Ascending aorta (tissue), 2 donors: ENCODE data around the gene ODAPH. TPM values are rescaled to one million over a fixed set of nuclear protein-coding genes. Genes with fewer than 3 reads are reported as not detected.
"Not testable (repeated sequence)": the region's sequence is repeated elsewhere in the genome, so short reads cannot be mapped to it uniquely, and the experiment has no call there.

ENCODE experiments used
- DNase-seq, 2 donors: peaks; one replicate each; pipeline ENCODE4 v3.0.0-alpha.2; 2019; ENCODE audit warnings: low spot score in 2 of 2
- H3K27ac ChIP-seq, 2 donors: fragments of 200-600 bp; sonication (generic); one replicate each; pipeline ENCODE4 v1.5.1; 2016 to 2017; ENCODE audit warnings: mild to moderate bottlenecking in 1 of 2
- H3K27me3 ChIP-seq: fragments of 200-600 bp; sonication (generic); one replicate; pipeline ENCODE4 v1.5.1; 2017
- H3K36me3 ChIP-seq, 2 donors: fragments of 200-600 bp; sonication (generic); one replicate each; pipeline ENCODE4 v1.5.1; 2016
- H3K4me1 ChIP-seq, 2 donors: fragments of 200-600 bp; sonication (generic); one replicate each; pipeline ENCODE4 v1.5.1; 2016 to 2017; ENCODE audit warnings: mild to moderate bottlenecking in 1 of 2
- H3K4me3 ChIP-seq, 2 donors: fragments of 200-600 bp; sonication (generic); one replicate each; pipeline ENCODE4 v1.5.1; 2016 to 2017; ENCODE audit warnings: mild to moderate bottlenecking in 1 of 2
- H3K9me3 ChIP-seq, 2 donors: fragments of 200-600 bp; sonication (generic); one replicate each; pipeline ENCODE4 v1.5.1; 2016
- intact Hi-C: fragments of 100-400 bp; cut with DNase I; formaldehyde crosslinking; loops from one replicate; pipeline ENCODE4 v1.15.1; 2023
- total RNA-seq: library from RNA; depleted of rRNA; stranded (reverse); fragments of >200 nt; gene quantifications from one replicate; pipeline ENCODE4 v1.1.0, GENCODE V29; 2016
- TF ChIP-seq, protein P1 (sequence below), 3 experiments: fragments of 200-600 bp in 2 of 3; fragments of 450-650 bp in 1 of 3; sonication (generic) in 2 of 3; IDR thresholded peaks; one replicate each; pipeline ENCODE4 v1.5.1; 2016 to 2019; ENCODE audit warnings: antibody characterized with exemption in 3 of 3, mild to moderate bottlenecking in 1 of 3, moderate library complexity in 1 of 3

The ODAPH gene
- total RNA-seq, 1 donor from 2014 or later, result not detected

DNA sequence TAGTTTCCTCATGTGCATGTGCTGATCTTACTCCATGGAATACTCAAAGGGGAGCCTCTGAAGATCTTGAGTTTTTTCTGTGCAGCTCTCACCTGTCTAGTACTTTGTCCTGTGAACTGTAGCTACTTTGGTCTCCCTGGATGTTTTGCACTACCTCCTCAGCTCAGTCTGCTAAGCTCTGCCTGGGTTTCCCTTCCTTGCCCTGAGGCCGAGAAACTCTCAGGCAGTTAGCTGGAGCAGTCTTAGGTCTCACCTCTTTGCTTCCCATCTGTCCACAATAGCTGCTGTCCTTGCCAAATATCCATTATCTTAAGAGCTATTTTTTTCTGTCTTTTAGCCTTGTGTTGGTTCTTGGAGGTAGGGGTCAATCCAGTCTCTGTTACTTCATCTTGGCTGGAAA is 30.0 kb upstream of the ODAPH start:
- TF ChIP-seq, protein P1, sequence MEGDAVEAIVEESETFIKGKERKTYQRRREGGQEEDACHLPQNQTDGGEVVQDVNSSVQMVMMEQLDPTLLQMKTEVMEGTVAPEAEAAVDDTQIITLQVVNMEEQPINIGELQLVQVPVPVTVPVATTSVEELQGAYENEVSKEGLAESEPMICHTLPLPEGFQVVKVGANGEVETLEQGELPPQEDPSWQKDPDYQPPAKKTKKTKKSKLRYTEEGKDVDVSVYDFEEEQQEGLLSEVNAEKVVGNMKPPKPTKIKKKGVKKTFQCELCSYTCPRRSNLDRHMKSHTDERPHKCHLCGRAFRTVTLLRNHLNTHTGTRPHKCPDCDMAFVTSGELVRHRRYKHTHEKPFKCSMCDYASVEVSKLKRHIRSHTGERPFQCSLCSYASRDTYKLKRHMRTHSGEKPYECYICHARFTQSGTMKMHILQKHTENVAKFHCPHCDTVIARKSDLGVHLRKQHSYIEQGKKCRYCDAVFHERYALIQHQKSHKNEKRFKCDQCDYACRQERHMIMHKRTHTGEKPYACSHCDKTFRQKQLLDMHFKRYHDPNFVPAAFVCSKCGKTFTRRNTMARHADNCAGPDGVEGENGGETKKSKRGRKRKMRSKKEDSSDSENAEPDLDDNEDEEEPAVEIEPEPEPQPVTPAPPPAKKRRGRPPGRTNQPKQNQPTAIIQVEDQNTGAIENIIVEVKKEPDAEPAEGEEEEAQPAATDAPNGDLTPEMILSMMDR (IDR thresholded peaks at IDR 0.05), result no peak
- Histone ChIP-seq H3K9me3 (no peaks in the 10 kb centered on the region), H3K27me3 (no peaks in the 10 kb centered on the region), H3K27ac (no peak overlapping the region), H3K36me3 (peaks cover 27 to 72% of the 10 kb centered on the region in 2 donors), H3K4me1 (no peaks in the 10 kb centered on the region), H3K4me3 (no peak overlapping the region)
- intact Hi-C loops, result no loop called here
- no peak for DNase-seq

DNA sequence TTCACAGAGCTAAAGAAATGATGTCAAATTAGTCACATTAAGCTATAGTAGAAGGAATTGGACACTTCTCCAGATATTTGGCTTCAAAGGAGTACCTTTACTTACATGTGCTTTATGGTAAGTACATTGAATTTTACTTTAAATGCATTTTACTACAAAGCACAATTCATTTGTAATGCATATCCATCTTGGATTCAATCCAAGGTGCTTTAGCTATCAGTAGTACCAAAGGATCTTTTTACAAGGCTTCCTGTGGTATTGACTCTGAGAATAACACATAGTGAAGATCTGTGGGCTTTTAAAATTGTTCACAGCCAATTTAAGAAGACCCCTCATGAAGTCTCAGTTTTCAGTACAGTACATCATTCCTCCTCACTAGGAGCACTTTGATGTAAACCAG is 28.4 kb upstream of the ODAPH start:
- H3K9me3 ChIP-seq, result no peaks in the 10 kb centered on the region
- no peaks in the 10 kb centered on the region for H3K4me1 ChIP-seq
- peaks cover 30 to 82% of the 10 kb centered on the region in 2 donors for H3K36me3 ChIP-seq
- no peaks in the 10 kb centered on the region for H3K27me3 ChIP-seq
- H3K27ac ChIP-seq, result no peak overlapping the region
- no peak for DNase-seq
- intact Hi-C loops, result no loop called here
- no peak overlapping the region for H3K4me3 ChIP-seq
- TF ChIP-seq, protein P1 (IDR thresholded peaks at IDR 0.05), result no peak

DNA sequence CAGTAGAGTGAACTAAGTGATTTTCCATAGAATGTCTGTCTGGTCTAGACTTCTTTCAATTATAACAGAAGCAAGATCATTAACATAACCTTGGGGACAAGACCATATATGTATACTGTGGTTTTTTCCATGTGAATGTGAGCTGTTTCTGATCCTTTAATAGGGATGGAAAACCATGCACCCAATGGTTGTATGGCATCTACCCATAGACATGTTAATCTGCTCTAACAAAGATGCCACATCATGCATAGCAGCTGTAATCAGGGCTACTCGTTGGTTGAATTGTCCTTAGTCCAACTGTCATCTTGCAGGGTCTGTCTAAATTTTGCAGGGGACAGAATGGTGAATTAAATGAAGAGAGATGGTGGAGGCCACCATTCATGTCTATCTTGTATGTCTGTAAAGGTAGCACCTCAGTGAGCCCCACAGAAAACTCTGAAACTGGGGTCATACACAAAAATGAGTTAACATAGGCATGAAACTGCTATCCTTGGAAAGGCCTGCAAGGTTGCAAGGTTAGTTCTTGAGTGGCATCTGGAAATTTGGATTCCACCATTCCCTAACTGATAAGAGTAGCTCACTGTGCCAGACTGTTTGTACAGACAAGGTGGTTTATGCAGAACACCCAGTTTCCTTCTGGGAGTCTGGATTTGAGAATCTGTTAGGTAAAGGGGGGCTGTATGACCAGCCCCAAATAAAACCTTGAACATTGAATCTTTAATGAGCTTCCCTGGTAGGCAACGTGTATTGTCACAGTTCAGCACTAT is 25.1 kb upstream of the ODAPH start:
- TF ChIP-seq, protein P1 (IDR thresholded peaks at IDR 0.05), result no peak
- Histone ChIP-seq H3K4me1 (no peaks in the 10 kb centered on the region), H3K36me3 (peaks cover 28 to 73% of the 10 kb centered on the region in 2 donors), H3K4me3 (no peak overlapping the region), H3K27me3 (no peaks in the 10 kb centered on the region), H3K27ac (no peak overlapping the region), H3K9me3 (no peaks in the 10 kb centered on the region)
- no peak for DNase-seq
- intact Hi-C loops, result no loop called here

DNA sequence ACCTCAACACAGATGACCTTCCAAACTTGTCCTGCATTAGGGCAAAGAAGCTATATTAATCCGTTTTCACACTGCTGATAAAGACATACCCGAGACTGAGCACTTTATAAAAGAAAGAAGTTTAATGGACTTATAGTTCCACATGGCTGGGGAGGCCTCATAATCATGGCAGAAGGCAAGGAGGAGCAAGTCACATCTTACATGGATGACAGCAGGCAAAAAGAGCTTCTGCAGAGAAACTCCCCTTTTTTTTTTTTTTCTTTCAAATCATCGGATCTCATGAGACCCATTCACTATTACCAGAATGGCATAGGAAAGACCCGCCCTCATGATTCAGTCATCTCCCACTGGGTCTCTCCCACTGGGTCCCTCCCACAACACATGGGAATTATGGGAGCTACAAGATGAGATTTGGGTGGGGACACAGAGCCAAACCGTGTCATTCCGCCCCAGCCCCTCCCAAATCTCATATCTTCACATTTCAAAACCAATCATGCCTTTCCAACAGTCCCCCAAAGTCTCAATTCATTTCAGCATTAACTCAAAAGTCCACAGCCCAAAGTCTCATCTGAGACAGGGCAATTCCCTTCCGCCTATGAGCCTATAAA is 24.2 kb upstream of the ODAPH start:
- H3K27ac ChIP-seq, H3K27me3 ChIP-seq, H3K4me3 ChIP-seq, DNase-seq, H3K9me3 ChIP-seq, intact Hi-C loops, H3K4me1 ChIP-seq: not testable (repeated sequence)
- peaks cover 19 to 64% of the 10 kb centered on the region in 2 donors for H3K36me3 ChIP-seq

DNA sequence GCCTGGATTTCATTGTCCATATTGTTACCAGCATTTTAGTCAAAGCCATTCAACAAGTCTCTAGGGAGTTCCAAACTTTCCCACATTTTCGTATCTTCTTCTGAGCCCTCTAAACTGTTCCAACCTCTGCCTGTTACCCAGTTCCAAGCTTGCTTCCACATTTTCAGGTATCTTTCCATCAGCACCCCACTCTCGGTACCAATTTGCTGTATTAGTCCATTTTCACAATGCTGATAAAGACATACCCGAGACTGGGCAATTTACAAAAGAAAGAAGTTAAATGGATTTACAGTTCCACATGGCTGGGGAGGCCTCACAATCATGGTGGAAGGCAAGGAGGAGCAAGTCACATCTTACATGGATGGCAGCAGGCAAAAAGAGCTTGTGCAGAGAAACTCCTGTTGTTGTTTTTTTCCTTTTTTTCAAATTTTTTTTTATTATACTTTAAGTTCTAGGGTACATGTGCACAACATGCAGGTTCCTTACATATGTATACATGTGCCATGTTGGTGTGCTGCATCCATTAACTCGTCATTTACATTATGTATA is 22.5 kb upstream of the ODAPH start:
- H3K27ac ChIP-seq, H3K4me3 ChIP-seq, H3K27me3 ChIP-seq, H3K9me3 ChIP-seq, H3K4me1 ChIP-seq, intact Hi-C loops, DNase-seq: not testable (repeated sequence)
- H3K36me3 ChIP-seq, result peaks cover 13 to 46% of the 10 kb centered on the region in 2 donors

DNA sequence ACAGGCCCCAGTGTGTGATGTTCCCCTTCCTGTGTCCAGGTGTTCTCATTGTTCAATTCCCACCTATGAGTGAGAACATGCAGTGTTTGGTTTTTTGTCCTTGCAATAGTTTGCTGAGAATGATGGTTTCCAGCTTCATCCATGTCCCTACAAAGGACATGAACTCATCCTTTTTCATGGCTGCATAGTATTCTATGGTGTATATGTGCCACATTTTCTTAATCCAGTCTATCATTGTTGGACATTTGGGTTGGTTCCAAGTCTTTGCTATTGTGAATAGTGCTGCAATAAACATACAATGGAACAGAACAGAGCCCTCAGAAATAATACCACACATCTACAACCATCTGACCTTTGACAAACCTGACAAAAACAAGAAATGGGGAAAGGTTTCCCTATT is 21.9 kb upstream of the ODAPH start:
- H3K27me3 ChIP-seq, result not testable (repeated sequence)

DNA sequence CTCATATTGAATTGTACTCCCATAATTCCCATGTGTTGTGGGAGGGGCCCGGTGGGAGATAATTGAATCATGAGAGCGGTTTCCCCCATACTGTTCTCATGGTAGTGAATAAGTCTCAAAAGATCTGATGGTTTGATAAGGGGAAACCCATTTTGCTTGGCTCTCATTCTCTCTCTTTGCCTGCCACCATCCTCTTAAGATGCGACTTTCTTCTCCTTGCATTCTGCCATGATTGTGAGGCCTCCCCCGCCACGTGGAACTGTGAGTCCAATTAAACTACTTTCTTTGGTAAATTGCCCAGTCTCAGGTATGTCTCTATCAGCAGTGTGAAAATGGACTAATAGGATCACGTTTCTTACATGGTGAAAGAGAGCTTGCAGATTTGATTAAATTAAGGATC is 18.6 kb upstream of the ODAPH start:
- H3K27ac ChIP-seq, H3K4me1 ChIP-seq, intact Hi-C loops, H3K27me3 ChIP-seq, H3K4me3 ChIP-seq, H3K9me3 ChIP-seq, DNase-seq: not testable (repeated sequence)
- peaks cover 5 to 12% of the 10 kb centered on the region in 2 donors for H3K36me3 ChIP-seq

More for the DNA sequence above, 21.9 kb upstream of the ODAPH start:
- H3K9me3 ChIP-seq, H3K4me3 ChIP-seq, DNase-seq, H3K27ac ChIP-seq, H3K4me1 ChIP-seq, intact Hi-C loops: not testable (repeated sequence)
- peaks cover 13 to 41% of the 10 kb centered on the region in 2 donors for H3K36me3 ChIP-seq
